SK-N-SH (cell line): ENCODE results near the gene ZNF804A. TPM values are rescaled to one million over a fixed set of nuclear protein-coding genes. Genes with fewer than 3 reads are reported as not detected.

Source experiments
- CTCF ChIA-PET: fragments of 300-600, 350-600 bp; formaldehyde crosslinking; extraction: SDS; loops from one replicate; lab custom pipeline; 2021; lab: Yijun Ruan, JAX
- POLR2A ChIA-PET: fragments of 350-600 bp; sonication (Branson Sonifier 250); formaldehyde crosslinking; extraction: SDS; loops from one replicate; lab custom pipeline; 2020; ENCODE audit warnings: antibody characterized with exemption, inconsistent platforms; lab: Yijun Ruan, JAX
- DNase-seq: peaks from one replicate; pipeline ENCODE4 v3.0.0; 2012
- H2AFZ ChIP-seq: fragments of 200-600 bp; sonication (generic); 2 replicates; pipeline ENCODE4 v1.8.1; 2016; ENCODE audit warnings: antibody characterized with exemption, mild to moderate bottlenecking, low read depth
- H3F3A ChIP-seq: fragments of 200-600 bp; sonication (generic); replicated peaks from 2 replicates; pipeline ENCODE3; 2016; ENCODE audit warnings: antibody characterized with exemption, mild to moderate bottlenecking; ENCODE audit not compliant: insufficient read depth
- H3K27ac ChIP-seq, 2 experiments: fragments of 200-500 bp in 1 of 2; fragments of 200-600 bp in 1 of 2; sonication (Bioruptor generic) in 1 of 2; sonication (generic), shearing (Covaris generic) in 1 of 2; 2 replicates each; pipeline versions ENCODE4 v1.5.1 to v1.6.1; 2014 to 2016; ENCODE audit warnings: low read depth in 2 of 2, inconsistent platforms in 1 of 2, low read length in 1 of 2, mild to moderate bottlenecking in 1 of 2, mixed read lengths in 1 of 2
- H3K27me3 ChIP-seq: fragments of 200-600 bp; sonication (generic), shearing (Covaris generic); 2 replicates; pipeline ENCODE4 v1.6.1; 2016; ENCODE audit warnings: mixed run types; ENCODE audit not compliant: insufficient read depth
- H3K36me3 ChIP-seq, 2 experiments: fragments of 200-500 bp in 1 of 2; fragments of 200-600 bp in 1 of 2; sonication (Bioruptor generic) in 1 of 2; sonication (generic) in 1 of 2; replicated peaks in 1 of 2; 2 replicates each; pipeline versions ENCODE3 to v1.5.1; 2014 to 2016; ENCODE audit warnings: low read length in 1 of 2, mild to moderate bottlenecking in 1 of 2; ENCODE audit not compliant: insufficient read depth in 2 of 2, control insufficient read depth in 1 of 2
- H3K4me1 ChIP-seq, 2 experiments: fragments of 200-500 bp in 1 of 2; fragments of 200-600 bp in 1 of 2; sonication (Bioruptor generic) in 1 of 2; sonication (generic), shearing (Covaris generic) in 1 of 2; 2 replicates each; pipeline versions ENCODE4 v1.5.1 to v1.6.1; 2014 to 2016; ENCODE audit warnings: low read depth in 1 of 2, low read length in 1 of 2, mixed run types in 1 of 2; ENCODE audit not compliant: insufficient read depth in 2 of 2, control insufficient read depth in 1 of 2
- H3K4me2 ChIP-seq: fragments of 200-600 bp; sonication (generic), shearing (Covaris generic); 2 replicates; pipeline ENCODE4 v1.6.1; 2017; ENCODE audit warnings: mixed run types
- H3K4me3 ChIP-seq, 2 experiments: fragments of 200-500 bp in 1 of 2; fragments of 200-600 bp in 1 of 2; sonication (Bioruptor generic) in 1 of 2; sonication (generic), shearing (Covaris generic) in 1 of 2; 2 replicates each; pipeline versions ENCODE4 v1.5.1 to v1.8.1; 2014 to 2016; ENCODE audit warnings: low read depth in 2 of 2, inconsistent platforms in 1 of 2, low read length in 1 of 2, mild to moderate bottlenecking in 1 of 2, mixed read lengths in 1 of 2, moderate library complexity in 1 of 2
- H3K79me2 ChIP-seq: fragments of 200-600 bp; sonication (generic); 2 replicates; pipeline ENCODE4 v1.8.1; 2017; ENCODE audit warnings: mild to moderate bottlenecking; ENCODE audit not compliant: insufficient read depth
- H3K9ac ChIP-seq: fragments of 200-600 bp; sonication (generic); 2 replicates; pipeline ENCODE4 v1.6.1; 2017; ENCODE audit warnings: mixed run types
- H3K9me2 ChIP-seq: fragments of 200-600 bp; sonication (generic); 2 replicates; pipeline ENCODE4 v1.6.1; 2017; ENCODE audit warnings: mixed run types
- H3K9me3 ChIP-seq: fragments of 200-600 bp; sonication (generic); 2 replicates; pipeline ENCODE4 v1.6.1; 2017; ENCODE audit warnings: mixed run types, mild to moderate bottlenecking, moderate library complexity
- H4K20me1 ChIP-seq: fragments of 200-600 bp; sonication (generic); 2 replicates; pipeline ENCODE4 v1.6.1; 2017; ENCODE audit warnings: mild to moderate bottlenecking, mixed run types; ENCODE audit not compliant: insufficient read depth
- CHD2 ChIP-seq: fragments of 150-350 bp; IDR thresholded peaks from 2 replicates; pipeline ENCODE4 v1.6.1; 2018; ENCODE audit warnings: low read length; ENCODE audit not compliant: partially characterized antibody
- FOXJ3 ChIP-seq: sonication (generic); formaldehyde crosslinking; IDR thresholded peaks from 2 replicates; pipeline ENCODE4 v1.5.1; 2020; ENCODE audit warnings: mild to moderate bottlenecking, missing genetic modification reagents
- GABPA ChIP-seq: IDR thresholded peaks from 2 replicates; pipeline ENCODE4 v1.4.0; 2012; ENCODE audit warnings: low read depth, mild to moderate bottlenecking
- GATA2 ChIP-seq: sonication (generic); formaldehyde crosslinking; IDR thresholded peaks from 2 replicates; pipeline ENCODE4 v1.5.0; 2020; ENCODE audit warnings: mild to moderate bottlenecking, missing genetic modification reagents
- MEF2A ChIP-seq: IDR thresholded peaks from 2 replicates; pipeline ENCODE4 v1.4.0; 2012; ENCODE audit warnings: low read depth, borderline replicate concordance
- NFIC ChIP-seq: IDR thresholded peaks from 2 replicates; pipeline ENCODE4 v1.4.0; 2012; ENCODE audit warnings: borderline replicate concordance
- POLR2AphosphoS5 ChIP-seq: IDR thresholded peaks from 2 replicates; pipeline ENCODE4 v1.6.1; 2012; ENCODE audit warnings: low read depth, low read length
- RCOR1 ChIP-seq: fragments of 150-350 bp; IDR thresholded peaks from 2 replicates; pipeline ENCODE4 v1.6.1; 2017; ENCODE audit warnings: antibody characterized with exemption, low read length
- REST ChIP-seq: IDR thresholded peaks from 2 replicates; pipeline ENCODE4 v1.6.1; 2012; ENCODE audit warnings: mild to moderate bottlenecking, low read depth, low read length, moderate library complexity
- SIN3A ChIP-seq: IDR thresholded peaks from 2 replicates; pipeline ENCODE4 v1.6.1; 2012; ENCODE audit warnings: low read depth, mild to moderate bottlenecking, low read length, moderate library complexity, borderline replicate concordance
- SMC3 ChIP-seq: IDR thresholded peaks from 2 replicates; pipeline ENCODE4 v1.6.1; 2012; ENCODE audit warnings: low read depth, low read length, improper control_type of control experiment
- TCF12 ChIP-seq: IDR thresholded peaks from 2 replicates; pipeline ENCODE4 v1.4.0; 2012
- TEAD4 ChIP-seq: IDR thresholded peaks from 2 replicates; pipeline ENCODE4 v1.4.0; 2012; ENCODE audit warnings: mild to moderate bottlenecking, borderline replicate concordance; ENCODE audit not compliant: insufficient read depth
- USF1 ChIP-seq: IDR thresholded peaks from 2 replicates; pipeline ENCODE4 v1.4.0; 2012; ENCODE audit warnings: low read depth, borderline replicate concordance
- YY1 ChIP-seq: IDR thresholded peaks from 2 replicates; pipeline ENCODE4 v1.4.0; 2012; ENCODE audit warnings: low read depth, mild to moderate bottlenecking
- WGBS: methylation state at CpG from one replicate; pipeline ENCODE4 v1.1.6; 2017; ENCODE audit warnings: low lambda C conversion rate; 5-methylcytosine and 5-hydroxymethylcytosine counted together
- polyA plus RNA-seq, 3 experiments: library from polyadenylated mRNA; depleted of rRNA; stranded (reverse); fragments of >200 nt; gene quantifications; 2 replicates each; pipeline ENCODE4 v1.2.3, GENCODE V29; 2012
- TF ChIP-seq, protein P1 (sequence below): fragments of 200-600 bp; sonication (generic); IDR thresholded peaks from 2 replicates; pipeline ENCODE4 v1.6.1; 2017; ENCODE audit warnings: antibody characterized with exemption, mild to moderate bottlenecking, moderate library complexity
- TF ChIP-seq, protein P2 (sequence below): fragments of 150-350 bp; IDR thresholded peaks from 2 replicates; pipeline ENCODE4 v1.6.1; 2016; ENCODE audit warnings: mild to moderate bottlenecking, low read depth, low read length
- TF ChIP-seq, protein P3 (sequence below): fragments of 150-350 bp; IDR thresholded peaks from 2 replicates; pipeline ENCODE4 v1.6.1; 2017; ENCODE audit warnings: antibody characterized with exemption, low read length, low read depth, borderline replicate concordance

Gene ZNF804A
- polyA plus RNA-seq, 1 of the 3 experiments (the other 2 are of a cell fraction): 0.02 TPM

GRCh38 chr2:184945326-184945725 is 347.0 kb downstream of the ZNF804A start:
- no peaks in the 10 kb centered on the region; a peak in 1 of 4 replicates for H3K4me1 ChIP-seq
- no peaks in the 10 kb centered on the region for H3K9me3 ChIP-seq
- H3K27ac ChIP-seq: no peak overlapping the region
- H2AFZ ChIP-seq: no peak overlapping the region
- no peaks in the 10 kb centered on the region for H3K9me2 ChIP-seq
- 22% methylated on average over 4 of the region's 4 CpGs for WGBS
- no peaks in the 10 kb centered on the region for H4K20me1 ChIP-seq
- H3K4me2 ChIP-seq: no peak overlapping the region
- TF ChIP-seq, protein P1, sequence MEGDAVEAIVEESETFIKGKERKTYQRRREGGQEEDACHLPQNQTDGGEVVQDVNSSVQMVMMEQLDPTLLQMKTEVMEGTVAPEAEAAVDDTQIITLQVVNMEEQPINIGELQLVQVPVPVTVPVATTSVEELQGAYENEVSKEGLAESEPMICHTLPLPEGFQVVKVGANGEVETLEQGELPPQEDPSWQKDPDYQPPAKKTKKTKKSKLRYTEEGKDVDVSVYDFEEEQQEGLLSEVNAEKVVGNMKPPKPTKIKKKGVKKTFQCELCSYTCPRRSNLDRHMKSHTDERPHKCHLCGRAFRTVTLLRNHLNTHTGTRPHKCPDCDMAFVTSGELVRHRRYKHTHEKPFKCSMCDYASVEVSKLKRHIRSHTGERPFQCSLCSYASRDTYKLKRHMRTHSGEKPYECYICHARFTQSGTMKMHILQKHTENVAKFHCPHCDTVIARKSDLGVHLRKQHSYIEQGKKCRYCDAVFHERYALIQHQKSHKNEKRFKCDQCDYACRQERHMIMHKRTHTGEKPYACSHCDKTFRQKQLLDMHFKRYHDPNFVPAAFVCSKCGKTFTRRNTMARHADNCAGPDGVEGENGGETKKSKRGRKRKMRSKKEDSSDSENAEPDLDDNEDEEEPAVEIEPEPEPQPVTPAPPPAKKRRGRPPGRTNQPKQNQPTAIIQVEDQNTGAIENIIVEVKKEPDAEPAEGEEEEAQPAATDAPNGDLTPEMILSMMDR: no peak
- TF ChIP-seq FOXJ3 (CRISPR knock-in tag): no peak
- TF ChIP-seq, protein P2, sequence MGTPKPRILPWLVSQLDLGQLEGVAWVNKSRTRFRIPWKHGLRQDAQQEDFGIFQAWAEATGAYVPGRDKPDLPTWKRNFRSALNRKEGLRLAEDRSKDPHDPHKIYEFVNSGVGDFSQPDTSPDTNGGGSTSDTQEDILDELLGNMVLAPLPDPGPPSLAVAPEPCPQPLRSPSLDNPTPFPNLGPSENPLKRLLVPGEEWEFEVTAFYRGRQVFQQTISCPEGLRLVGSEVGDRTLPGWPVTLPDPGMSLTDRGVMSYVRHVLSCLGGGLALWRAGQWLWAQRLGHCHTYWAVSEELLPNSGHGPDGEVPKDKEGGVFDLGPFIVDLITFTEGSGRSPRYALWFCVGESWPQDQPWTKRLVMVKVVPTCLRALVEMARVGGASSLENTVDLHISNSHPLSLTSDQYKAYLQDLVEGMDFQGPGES: no peak
- TF ChIP-seq REST: no peak
- no peak for TF ChIP-seq YY1
- TF ChIP-seq NFIC: no peak
- TF ChIP-seq TEAD4: no peak
- TF ChIP-seq SIN3A: no peak
- no peak for TF ChIP-seq POLR2AphosphoS5
- TF ChIP-seq USF1: no peak
- no peak for TF ChIP-seq GATA2 (CRISPR knock-in tag)
- TF ChIP-seq SMC3: no peak
- no peak for TF ChIP-seq CHD2
- no peak for TF ChIP-seq MEF2A
- no peak for TF ChIP-seq TCF12
- TF ChIP-seq RCOR1: no peak
- TF ChIP-seq, protein P3, sequence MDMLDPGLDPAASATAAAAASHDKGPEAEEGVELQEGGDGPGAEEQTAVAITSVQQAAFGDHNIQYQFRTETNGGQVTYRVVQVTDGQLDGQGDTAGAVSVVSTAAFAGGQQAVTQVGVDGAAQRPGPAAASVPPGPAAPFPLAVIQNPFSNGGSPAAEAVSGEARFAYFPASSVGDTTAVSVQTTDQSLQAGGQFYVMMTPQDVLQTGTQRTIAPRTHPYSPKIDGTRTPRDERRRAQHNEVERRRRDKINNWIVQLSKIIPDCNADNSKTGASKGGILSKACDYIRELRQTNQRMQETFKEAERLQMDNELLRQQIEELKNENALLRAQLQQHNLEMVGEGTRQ: no peak
- TF ChIP-seq GABPA: no peak
- no peak overlapping the region for H3K9ac ChIP-seq
- DNase-seq: no peak
- H3K79me2 ChIP-seq: no peaks in the 10 kb centered on the region
- H3F3A ChIP-seq: no peaks in the 10 kb centered on the region
- CTCF ChIA-PET: interaction anchor here (1.1 kb wide), 1 partner anchor 14 kb away, joined by 3 read pairs; no protein-coding TSS in a partner anchor
- H3K4me3 ChIP-seq: no peak overlapping the region
- H3K36me3 ChIP-seq: no peaks in the 10 kb centered on the region
- POLR2A ChIA-PET: no interaction called here
- H3K27me3 ChIP-seq: no peaks in the 10 kb centered on the region
